AG09309 (cell line): ENCODE data around the gene ABCG1.

Experiments used
- DNase-seq: peaks from one replicate; pipeline ENCODE4 v3.0.0-alpha.2; 2010; ENCODE audit warnings: low read depth
- H3K4me3 ChIP-seq: 2 replicates; pipeline ENCODE4 v1.5.1; 2011; ENCODE audit warnings: mild to moderate bottlenecking, low read depth, low read length, moderate library complexity; ENCODE audit not compliant: control insufficient read depth
- TF ChIP-seq, protein P1 (sequence below): IDR thresholded peaks from 2 replicates; pipeline ENCODE4 v1.5.1; 2011; ENCODE audit warnings: mild to moderate bottlenecking, low read depth, low read length, inconsistent platforms; ENCODE audit not compliant: insufficient read depth, control insufficient read depth; ENCODE audit errors: missing control alignments

Gene ABCG1

DNA sequence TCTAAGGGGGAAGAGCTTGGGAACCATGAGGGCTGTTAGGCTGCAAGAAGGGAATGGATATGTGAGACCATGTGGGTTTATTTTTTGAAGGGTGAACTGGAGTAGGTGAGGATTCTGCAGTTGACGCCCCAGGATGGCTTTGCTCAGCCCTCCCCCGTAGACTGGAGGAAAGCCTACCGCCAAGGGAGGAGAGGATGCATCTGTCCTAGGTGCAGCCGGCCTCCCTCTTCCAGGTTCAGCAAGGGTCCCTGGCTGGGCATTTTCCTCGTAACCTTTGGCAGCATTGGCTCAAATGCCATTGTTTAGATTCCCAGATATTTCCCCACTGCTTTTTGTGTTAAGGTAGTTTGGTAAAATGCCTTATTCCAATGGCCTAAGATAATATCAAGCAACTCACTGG lies 79.7 kb downstream of the ABCG1 start:
- no peak for DNase-seq
- H3K4me3 ChIP-seq = no peak overlapping the region
- TF ChIP-seq, protein P1, sequence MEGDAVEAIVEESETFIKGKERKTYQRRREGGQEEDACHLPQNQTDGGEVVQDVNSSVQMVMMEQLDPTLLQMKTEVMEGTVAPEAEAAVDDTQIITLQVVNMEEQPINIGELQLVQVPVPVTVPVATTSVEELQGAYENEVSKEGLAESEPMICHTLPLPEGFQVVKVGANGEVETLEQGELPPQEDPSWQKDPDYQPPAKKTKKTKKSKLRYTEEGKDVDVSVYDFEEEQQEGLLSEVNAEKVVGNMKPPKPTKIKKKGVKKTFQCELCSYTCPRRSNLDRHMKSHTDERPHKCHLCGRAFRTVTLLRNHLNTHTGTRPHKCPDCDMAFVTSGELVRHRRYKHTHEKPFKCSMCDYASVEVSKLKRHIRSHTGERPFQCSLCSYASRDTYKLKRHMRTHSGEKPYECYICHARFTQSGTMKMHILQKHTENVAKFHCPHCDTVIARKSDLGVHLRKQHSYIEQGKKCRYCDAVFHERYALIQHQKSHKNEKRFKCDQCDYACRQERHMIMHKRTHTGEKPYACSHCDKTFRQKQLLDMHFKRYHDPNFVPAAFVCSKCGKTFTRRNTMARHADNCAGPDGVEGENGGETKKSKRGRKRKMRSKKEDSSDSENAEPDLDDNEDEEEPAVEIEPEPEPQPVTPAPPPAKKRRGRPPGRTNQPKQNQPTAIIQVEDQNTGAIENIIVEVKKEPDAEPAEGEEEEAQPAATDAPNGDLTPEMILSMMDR = no peak

DNA sequence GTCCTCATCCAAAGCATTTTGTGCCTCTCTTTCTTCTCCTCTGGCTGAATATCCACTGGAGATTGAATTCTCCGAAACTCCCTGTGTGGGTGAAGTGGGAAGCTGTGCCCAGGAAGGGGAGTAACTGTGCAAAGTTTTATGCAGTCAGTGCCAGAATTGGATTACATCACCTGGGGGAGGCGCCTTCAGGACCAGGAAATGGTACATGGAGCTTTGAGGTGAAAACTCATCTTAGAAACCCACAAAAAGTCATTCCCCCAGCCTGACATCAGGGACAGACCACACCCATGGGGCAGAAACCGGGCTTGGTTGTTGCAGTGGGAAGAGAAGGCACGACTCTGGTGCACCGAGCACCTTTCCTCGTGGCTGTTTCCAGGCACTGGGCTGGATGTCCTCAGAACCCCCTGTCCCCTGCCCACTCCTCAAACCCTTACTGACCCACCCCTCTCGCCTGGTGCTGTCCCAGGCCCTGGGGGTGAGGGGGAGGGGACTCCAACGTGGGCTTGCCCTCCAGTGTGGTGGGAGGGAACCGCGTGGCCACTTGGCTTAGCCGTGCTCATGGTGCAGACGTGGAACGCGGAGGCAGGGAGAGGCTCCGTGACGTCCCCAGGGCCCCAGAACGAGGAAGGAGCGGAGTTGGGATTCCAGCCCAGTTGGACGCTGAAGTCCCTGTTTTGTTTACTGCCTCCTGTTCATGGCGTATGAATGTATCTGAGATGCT lies 80.5 kb downstream of the ABCG1 start:
- no peak overlapping the region for H3K4me3 ChIP-seq
- DNase-seq = no peak
- TF ChIP-seq, protein P1 = no peak

DNA sequence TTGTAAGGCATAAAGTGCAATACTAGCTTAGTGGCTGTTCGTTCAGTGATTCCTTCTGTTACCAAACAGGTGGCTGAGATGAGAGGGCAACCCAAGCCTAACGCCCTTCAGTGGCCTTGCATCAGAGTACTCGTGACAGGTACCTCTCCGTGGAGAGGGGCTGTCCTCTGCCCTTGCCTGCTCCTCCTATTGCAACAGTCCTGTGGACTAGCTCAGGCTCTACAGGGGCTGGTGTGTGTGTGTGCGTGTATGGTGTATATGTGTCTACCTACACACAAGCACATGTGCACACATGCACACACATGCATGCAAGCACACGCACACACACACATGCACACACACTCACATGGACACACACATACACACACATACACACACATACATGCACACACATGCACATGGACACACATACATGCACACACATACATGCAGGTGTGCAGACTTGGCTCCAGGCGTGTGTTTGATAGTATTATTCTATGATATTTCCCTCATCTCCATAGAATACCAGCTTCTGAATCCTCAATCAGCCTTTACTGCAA lies 81.2 kb downstream of the ABCG1 start:
- no peak overlapping the region for H3K4me3 ChIP-seq
- TF ChIP-seq, protein P1 = no peak
- DNase-seq = no peak

DNA sequence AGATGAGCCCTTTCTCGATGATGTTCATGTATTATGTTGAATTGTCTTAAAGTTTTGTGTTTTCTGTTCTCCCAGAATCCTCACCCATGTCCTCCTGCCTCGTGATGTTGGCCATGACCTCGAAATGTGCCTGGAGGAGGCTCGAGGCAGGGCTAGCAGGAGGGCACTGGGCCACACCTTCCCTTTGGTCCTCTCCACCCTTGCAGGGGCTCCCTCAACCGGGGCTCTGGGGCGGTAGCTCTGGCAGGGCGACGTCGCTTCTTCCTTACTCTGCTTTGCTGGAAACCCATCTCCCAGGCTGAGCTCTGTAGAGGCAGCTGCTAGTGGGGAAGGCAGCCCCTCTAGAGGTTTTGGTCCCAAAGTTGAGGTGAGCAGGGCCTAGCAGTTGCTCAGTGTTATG lies 82.0 kb downstream of the ABCG1 start:
- TF ChIP-seq, protein P1 = no peak
- H3K4me3 ChIP-seq = no peak overlapping the region
- DNase-seq = no peak

DNA sequence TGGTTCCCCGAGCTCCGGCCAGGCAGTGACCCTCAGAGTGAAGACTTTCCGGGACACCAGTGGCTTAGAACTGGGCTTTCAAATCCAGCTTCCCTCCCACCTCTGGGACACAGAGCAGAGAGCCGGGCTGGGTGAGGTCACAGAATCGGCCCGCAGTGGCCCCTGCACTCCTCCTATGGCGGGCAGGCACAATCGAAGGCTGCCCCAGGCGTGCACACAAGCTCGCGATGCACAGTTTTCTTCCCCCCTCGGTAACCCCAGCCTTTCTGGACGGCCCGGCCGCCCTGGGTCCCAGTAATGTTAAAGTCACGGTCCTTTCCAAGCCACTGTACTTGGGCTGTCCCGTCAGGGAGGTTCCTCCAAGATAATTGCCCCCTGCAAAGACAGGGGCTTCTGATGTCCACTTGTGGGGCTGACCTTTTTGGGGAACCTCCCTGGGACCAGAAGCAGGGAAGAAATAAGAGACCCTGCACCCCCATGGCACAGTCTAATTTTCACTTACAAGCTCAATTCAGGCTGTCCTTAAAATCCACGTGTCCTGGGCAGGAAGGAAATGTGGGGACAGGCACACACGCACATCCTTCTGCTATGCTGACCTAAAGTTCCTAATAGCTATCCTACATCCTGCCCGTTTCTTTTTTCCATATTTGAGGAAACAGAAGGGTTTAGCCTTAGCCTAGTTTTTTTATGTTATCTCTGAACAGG lies 82.6 kb downstream of the ABCG1 start:
- no peak overlapping the region for H3K4me3 ChIP-seq
- TF ChIP-seq, protein P1 = no peak

DNA sequence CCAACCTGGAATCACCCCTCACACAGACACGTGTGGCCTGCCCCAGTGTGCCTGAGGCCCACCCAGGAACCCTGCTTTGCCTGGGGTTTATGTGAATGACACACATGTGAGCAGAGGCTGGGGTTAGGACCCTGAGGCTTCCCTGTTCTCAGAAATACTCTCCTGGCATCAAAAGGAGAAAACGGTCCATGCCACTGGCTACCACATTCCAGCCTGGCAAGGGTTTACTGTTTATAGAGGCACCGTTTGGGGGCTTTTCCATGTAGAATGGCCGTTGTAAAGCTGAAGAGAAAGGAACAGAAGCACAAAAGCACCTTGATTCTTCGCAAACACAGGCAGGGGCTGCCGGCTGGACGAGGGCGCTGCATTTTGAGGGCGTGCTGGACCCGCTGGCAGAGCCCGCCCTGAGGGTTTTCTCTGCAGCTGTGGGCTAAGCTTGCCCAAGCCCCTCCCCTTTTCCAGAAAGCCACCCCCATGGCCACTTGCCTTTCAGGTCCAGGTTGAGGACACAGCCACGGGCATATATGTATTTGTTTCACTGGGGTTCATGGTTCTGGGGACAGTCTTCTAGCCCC lies 83.2 kb downstream of the ABCG1 start:
- TF ChIP-seq, protein P1 = no peak
- DNase-seq = no peak

More for the DNA sequence above, 82.6 kb downstream of the ABCG1 start:
- DNase-seq = no peak

More for the DNA sequence above, 83.2 kb downstream of the ABCG1 start:
- no peak overlapping the region for H3K4me3 ChIP-seq
